Activated T-cell treated with anti-CD3 and anti-CD28 coated beads, Interleukin-2, amount 50 U/mL, for 48 hours (primary cell): ENCODE measurements around the gene ATP8A1.
"Not testable (repeated sequence)": the region's sequence is repeated elsewhere in the genome, so short reads cannot be mapped to it uniquely, and the experiment has no call there.

Experiments
- DNase-seq, 2 experiments: peaks; one replicate each; pipeline ENCODE4 v3.0.0-alpha.2; 2020

Gene ATP8A1

DNA sequence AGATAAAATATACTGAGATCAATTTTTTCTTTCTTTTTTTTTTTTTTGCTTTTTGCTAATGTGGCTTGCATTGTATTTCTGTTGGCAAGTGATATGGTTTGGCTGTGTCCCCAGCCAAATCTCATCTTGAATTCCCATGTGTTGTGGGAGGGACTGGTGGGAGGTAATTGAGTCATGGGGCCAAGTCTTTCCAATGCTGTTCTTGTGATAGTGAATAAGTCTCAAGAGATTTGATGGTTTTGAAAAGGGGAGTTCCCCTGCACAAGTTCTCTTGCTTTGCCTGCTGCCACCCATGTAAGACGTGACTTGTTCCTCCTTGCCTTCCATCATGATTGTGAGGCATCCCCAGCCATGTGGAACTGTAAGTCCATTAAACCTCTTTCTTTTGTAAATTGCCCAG lies 195.7 kb downstream of the ATP8A1 start:
- not testable (repeated sequence) for DNase-seq

DNA sequence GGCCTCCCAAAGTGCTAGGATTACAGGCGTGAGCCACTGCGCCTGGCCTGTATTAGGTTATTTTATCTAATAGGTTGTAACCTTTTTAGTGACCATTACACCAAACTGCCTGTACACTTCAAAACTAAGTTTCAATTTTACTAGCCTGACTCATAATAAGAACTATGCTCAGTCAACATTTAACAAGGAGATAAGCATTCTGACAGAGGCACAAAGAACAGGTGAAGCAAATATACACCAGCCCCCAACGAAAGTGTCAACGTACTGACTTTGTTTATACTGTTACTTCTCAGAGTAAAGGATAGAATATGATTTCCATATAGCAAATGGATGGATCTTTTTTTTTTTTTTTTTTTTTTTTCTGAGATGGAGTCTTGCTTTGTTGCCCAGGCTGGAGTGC lies 196.9 kb downstream of the ATP8A1 start:
- no peak for DNase-seq

DNA sequence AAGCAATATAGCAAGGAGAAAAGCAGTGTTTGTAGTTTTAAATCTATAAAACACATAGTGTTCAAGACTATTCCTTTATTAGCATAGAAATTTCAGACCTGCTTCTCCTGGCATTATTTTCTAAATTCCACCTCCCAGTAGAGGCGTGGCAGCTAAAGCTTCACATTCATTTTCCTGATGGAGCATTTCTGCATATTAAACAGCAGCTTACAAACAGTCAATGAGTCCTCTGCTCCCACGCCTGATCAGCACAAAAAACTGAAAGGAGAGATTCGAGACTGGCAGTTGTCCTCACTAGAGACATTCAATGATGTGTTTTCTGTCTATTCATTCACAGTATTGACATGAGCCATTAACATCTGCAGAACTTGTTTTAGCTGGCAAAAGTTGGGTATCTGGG lies 198.2 kb downstream of the ATP8A1 start:
- no peak for DNase-seq

DNA sequence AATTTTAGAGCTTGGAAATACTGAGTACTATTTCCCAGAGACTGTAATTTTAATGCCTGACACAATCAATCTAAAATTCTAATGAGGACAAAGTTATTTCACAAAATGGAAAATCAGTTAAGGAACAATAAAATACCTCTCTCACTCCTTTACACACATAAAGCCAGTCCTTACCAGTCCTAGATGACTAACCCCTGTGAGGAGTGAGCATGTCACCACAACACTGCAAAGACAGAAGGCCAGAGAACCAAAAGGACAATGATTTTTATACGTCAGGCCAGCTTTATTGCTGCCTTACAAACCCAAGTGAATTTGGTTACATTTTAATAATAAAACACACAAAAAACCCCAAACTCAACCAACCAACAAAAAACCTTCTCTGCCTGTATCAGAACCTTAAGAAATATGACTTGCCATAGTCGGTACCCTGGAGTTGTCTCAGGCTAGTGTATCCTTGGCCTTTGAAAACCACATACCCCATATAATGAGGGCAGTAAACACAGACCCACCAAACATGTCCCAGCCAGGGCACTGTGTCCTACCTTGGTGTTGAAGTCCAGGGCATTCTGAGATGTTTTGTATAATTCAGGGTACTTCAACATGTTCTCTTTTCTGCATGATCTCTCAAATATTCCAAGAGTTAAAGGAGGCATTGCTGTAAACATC lies 202.0 kb downstream of the ATP8A1 start:
- no peak for DNase-seq

DNA sequence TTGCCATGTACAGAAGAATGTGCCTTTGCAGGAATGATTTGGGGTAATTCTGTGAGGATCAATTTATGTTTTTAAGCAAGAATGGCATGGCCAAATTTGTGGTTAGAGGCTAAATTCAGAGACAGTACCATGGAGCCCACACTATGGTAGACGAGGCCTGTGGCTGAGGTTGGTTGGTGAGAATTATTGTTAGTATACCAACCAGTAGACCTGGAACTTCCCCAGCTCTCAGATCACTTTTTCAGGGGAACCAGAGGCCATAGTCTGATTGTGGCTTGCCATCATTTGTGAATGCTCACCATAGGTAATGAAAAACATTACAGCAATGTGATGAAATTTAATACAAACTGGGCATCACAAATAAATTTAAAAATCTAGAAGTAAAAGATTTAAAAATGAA lies 203.3 kb downstream of the ATP8A1 start:
- no peak for DNase-seq

DNA sequence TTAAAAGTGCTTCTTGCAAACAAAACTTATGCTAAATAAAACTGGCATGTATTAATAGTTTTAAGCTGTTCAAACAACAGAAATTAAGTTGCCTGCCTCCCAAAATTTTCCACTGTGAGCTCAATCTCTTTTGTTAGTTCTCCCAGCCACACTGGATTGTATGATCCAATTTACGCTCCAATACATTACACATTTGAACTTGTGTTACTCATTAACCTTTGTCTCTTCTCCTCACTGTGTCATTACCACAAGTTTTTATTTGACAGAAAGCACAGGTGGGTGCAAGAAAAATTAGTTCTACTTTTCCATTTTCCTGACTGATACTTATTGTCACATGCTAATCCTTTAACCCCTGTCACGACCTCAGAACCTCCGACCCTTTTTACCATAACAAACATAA lies 204.1 kb downstream of the ATP8A1 start:
- DNase-seq, result no peak

DNA sequence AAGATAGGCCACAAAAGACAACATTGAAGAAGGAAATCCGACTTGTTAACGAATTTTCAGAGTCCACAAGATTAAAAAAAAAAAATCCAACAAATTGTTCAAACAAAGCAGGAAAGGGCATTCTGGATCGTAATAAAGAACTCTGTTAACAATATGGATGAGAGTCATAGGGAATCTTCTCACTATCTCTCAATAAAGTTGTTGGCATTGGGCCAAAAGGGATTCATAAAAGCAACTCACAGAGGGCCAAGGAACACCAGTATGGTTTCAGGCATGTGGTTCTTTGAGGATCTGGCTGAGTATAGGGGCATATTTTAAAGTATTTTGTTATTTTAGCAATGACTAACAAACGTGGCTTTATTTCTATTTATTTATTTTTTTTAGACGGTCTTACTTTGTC lies 210.1 kb downstream of the ATP8A1 start:
- DNase-seq, result no peak

DNA sequence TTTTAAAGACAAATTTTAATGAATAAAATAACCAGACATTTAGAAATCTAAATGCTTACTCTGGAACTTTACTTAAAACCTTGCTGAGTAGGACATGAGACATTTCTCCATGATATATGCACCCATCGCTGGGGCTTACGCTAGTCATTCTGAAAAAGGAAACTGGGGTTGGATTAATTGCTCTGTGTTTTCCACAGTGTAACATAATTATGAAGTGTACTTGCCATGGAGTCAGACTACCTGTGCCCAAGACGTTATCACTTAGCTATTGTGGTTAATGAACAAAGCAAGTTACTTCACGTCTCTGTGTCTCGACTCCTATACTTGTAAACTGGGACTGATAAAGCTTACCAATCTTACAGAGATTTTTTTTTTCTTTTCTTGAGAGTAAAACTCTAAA lies 211.9 kb downstream of the ATP8A1 start:
- DNase-seq, result no peak

DNA sequence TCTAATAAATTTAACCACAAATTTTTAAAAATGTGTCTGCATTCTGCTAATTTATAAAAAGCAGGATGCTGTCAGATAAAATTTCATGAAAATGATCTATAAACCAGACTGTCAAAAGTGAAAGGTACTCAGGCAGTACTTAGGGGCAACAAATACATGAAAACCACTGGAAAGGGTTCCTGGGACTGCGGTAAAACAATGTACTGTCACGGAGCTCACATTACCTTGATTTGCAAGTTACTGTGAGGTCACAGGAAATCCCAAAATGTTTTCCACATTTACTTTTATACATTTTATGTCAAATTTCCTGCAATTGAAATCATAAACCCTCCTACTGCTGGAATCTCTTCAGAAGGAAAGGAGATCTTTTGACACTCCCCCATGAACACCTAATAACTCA lies 214.3 kb downstream of the ATP8A1 start:
- no peak for DNase-seq

DNA sequence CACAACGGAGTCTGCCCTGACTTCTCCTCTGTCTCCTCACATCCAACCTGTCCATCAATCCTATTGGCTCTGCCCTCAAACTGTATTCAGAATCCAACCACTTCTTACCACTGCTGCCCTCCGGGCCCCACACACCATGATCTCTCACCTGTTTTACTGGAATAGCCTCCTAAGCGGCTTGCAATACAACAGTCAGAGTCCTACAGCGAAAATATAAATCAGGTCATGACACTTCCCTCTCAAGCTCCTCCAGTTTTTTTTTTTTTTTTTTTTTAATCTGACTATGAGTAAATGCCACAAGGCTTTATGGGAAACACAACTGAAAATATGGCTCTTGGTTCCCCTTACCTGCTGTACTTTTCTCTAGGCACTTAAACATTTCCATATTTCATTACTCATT lies 216.8 kb downstream of the ATP8A1 start:
- DNase-seq, result no peak

DNA sequence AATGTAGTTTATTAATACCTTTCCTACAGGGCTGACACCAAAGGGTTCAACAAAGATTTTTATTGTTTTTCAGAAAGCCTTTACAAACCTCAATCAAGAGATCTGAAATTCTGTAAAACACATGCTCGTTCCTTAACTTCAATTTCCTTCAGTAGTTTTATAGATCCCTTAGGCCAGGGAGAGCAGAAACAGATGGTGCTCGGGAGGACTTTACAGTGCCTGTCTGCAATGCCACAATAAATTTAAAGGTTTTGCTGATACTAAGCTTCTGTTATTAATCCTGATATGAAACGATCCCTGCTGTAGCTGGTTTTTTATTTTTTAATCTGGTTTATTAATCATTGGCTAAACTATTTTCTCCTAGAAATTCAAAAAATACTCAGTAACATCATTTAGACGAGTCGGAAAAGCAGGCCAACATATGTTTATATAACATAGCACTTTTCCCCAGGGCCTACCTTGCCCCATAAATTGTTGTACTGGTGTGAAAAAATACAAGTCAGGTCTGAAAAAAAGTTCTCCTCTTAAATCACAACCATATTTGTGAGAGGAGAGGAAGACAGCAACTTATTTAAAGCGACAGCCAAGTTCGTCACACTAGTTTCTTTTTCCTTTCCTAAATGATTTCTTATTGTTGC lies 219.9 kb downstream of the ATP8A1 start:
- no peak for DNase-seq

DNA sequence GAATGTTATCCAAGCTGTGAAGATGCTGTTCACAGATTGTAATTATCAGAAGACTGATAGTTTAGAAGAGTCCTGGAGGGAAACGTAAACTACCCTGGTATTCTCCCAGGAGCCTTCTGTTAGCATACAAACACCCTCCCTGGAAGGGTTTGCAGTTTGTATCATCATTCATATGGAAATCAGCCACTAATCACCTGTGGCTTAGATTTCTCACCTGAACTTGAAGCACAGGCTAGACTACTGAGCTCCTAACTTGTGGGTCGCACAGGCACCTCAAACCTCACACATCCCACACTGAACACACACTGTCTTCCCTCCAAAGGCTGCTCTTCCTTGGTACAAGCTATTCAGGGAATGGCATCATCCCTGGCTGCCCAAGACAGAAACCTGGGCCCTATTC lies 228.9 kb downstream of the ATP8A1 start:
- no peak for DNase-seq

DNA sequence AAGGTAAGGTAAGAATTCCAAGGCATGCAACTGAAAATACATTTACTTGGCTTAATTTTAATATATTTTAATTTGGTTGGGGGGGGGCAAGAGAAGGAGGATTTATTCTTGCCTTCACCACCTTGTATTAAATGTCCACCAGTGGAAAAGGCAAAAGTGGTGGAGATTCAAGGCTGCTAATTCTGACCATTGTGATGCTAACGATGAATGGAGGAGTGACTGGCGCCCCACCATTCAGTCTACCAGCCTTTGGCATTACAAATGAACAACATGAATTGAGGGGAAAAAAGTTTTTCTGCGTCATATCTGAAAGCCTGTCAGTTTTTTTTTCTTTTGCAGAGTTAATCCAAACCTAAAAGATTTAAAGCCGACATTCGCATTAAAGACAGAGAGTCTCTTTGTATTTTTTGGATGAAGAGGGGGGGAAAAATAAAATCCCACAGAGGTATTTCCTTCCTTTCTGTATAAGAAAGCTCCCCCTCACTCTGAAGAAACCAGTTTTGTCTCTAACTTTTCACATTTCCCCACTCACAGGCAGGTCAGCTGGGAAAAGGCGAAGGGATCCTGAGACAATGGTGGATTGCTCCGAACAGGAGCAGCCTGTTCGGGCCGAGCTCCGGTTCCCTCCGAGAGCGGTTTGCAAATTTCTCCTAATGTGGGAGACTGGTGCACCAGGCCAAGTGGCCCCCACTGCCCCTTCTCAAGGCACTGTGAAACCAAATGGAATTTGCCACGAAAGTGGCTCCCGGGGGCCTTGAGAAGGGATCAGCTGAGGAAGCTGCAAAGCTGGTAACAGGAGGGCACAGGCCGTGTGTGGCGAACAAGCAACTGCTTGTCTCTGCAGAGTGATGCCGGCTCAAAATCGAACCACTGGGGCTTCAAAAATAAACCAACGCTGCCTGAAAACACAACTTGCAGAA lies 231.5 kb downstream of the ATP8A1 start:
- no peak for DNase-seq

DNA sequence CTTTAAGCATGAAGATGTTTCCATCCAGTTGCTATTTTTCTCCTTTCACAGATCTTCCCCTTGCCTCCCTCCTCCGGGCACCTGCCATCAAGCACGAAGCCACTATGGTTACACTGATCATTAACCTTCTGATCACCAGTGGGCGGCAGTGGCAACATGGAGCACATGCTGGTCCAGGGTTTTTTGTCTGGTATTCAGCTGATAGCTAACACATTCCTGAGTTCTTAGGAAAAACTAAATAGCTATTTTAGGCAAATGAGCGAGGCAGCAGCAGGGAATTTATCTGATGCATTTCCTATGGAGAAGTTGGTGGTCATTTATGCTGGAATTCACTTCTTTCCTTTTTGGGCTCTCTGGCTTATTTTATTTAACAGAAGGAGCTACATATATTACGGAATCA lies 236.8 kb downstream of the ATP8A1 start:
- no peak for DNase-seq

DNA sequence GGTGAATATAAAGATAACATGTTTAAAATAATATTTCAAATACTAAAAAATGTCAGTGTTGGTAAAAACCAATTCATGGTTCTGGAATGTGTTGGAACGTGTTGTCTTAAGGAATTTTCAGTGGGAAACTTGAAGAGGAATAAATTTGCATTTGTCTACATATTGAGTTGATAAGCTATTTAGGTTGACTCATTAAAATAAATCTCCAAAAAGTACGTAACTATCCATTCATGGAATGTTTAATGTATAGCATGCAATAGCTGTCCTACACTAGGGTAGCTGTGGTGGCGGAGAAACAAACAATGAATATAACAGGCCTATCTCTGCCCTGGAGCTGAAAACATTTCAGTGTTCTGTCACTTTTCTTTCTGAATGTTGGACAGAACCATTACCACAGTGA lies 239.4 kb downstream of the ATP8A1 start:
- DNase-seq, result no peak

DNA sequence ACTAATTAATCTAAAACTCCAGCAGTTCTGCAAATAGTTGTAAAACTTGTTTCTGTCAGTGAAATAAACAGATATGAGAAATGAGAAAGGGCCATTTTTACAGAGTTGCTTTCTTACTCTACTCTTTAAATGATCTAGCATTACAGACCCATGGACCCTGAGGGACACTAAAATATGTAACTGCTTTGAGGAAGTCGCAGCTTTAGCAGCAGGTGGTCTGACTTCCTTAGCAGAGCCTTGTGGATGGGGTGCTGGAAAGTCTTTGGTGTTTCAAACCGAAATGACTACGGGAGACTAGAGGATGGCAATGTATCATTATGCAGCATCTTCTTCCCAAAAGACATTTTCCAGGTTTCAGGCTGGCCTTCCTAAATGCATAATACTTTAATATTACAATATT lies 240.9 kb downstream of the ATP8A1 start:
- no peak for DNase-seq

DNA sequence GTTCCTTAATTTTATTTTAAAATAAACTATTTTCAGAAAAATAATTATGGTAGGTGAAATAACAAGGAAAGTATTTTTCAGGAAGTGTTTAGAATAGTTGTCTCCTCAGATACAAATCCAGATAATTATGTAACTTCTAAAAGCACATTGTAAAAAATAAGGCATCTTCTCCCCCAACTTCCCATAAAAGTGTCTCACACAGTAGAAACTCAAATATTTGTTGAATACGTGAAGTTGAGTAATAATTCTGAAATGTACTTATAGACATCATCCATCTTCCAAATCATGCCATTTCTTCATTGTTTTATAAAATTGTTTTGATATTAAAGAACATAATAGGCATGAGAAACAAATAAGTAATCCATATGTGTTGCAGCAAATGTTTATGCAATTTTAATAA lies 241.6 kb downstream of the ATP8A1 start:
- DNase-seq, result no peak

DNA sequence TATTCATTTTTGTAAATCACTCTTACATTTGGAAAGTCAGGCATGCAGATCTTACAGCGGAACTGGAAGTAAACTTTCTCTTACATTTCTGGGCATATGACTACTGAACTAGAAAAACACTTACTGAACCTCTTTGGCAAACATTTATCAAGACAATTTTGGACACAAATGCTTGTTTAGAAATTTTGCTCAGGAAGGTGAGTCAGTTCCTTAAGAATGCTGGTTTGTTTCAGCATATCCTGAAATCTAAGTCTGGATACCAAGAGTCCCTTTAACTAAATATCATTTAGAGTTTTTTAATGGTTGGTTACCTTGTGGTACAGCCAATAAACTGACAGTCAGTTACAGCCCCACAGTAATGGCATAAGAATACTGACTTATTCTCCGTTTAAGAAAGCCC lies 244.7 kb downstream of the ATP8A1 start:
- DNase-seq, result no peak

DNA sequence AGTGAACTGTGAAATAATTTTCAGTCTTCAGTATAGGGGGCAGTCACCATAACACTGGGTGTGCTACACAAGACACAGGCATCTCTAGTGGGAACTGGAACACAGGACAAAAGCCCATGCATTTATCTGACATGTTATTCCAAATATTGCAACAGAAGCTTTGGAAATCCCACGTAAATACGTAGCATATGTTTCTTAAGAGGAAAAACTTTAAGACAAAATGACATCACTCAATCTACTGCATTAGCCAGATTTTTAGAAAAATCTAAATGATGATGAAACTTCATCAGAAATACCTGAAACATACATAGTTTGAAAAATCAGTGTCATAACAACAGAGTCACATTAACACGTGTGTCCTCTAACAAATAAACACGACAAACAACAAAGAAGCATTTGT lies 245.1 kb downstream of the ATP8A1 start:
- no peak for DNase-seq

DNA sequence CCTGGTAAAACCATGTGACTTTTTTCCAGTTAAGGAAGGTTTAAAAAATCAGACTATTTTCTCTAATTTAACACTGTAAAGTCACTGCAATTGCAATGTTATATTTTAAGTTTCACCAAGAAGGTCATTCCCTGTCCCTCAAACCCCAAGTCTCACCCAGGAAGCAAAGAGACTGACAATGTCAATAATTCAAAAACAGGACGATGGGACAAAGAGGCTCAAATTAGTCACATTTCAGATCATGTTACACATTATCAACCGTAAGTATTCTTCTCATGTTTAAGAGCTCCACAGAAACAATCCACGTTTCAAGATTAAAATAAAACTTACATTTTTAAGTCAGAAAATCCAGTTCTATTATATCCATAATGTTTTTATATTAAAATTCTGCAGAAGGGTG lies 246.5 kb downstream of the ATP8A1 start:
- no peak for DNase-seq

DNA sequence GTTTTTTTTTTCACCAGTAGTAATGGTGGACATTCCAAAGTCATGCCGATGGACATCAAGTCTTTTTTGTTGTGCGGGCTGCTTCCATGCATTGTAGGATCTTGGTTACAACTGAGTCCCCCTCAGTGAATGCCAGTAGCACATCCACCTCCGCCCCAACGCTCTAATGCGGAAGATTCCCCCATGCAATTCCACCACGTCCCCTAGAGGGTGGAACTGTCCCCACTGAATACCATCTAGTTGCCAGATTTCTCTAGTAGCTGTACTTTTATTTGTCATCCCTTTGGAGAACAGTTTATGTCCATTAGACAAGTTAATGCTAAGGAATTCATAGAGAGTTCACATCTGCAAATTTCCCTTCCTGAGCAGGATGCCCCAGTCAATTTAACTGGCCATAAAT lies 252.9 kb downstream of the ATP8A1 start:
- DNase-seq, result no peak

DNA sequence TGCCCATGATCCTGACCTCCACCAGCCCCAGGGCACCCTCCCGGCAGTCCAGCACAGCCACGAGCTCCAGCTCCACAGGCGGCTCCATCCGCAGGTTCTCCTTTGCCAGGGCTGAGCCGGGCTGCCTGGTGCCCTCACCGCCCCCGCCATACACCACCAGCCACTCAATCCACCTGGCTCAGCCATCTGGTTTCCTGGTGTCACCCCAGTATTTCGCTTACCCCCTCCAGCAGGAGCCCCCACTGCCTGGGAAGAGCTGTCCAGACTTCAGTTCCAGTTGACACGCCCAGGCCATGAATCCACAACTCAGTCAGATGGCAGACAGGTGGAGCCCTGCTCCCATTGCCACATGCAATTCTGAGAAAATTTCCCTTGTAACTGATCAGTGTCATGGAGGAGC lies 255.7 kb downstream of the ATP8A1 start:
- no peak for DNase-seq

DNA sequence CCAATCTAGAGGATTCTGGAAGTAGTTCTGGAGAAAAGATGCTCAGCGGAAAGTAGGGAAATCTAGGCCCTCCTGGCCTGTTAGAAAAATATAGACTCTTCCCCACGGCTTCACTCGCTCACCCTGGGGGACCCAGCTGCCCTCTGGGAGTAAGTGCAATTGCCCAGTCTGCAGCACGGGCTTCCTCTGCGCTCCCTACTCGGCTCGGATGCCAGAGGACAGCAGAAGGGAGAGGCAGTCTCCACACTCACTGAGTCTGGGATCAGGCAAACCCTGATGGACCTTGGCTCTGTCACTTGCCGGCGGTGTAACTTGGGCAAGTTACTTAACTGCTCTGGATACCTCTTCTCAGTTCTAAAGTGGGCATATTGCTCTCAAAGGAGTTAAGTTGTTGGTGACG lies 257.5 kb downstream of the ATP8A1 start:
- no peak for DNase-seq

DNA sequence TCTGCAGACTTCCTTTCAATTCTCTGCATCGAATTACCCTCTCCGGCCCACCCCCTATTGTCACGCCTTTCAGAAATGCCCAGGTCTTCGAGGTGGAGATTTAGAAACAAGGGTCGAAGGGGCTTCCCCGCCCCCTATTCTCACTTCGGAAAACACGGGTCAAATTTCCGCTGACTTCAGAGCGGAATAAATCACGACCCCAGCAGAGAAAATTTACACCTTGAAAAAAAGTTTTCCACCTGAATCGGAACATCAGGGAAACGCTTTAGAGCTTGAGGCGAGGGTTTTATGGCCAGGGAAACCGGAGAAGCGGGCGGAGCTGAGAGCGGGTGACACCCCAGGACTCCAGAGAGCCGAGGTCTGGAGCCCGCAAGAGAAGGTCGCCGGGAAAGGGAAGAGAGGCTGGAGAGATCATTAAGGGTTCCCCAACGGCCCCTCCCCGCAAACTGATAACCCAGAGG lies 258.0 kb downstream of the ATP8A1 start:
- no peak for DNase-seq
